HL-60 (cell line): ENCODE results near the gene USP48.

Source experiments
- DNase-seq, 2 experiments: peaks; one replicate each; pipeline ENCODE4 v3.0.0-alpha.2; 2010 to 2020; ENCODE audit warnings: low read depth in 1 of 2, low spot score in 1 of 2
- H3K27ac ChIP-seq: fragments of 250-450 bp; sonication (Bioruptor Pico); replicated peaks from 2 replicates; pipeline ENCODE4 v1.5.1; 2020; ENCODE audit warnings: mild to moderate bottlenecking, moderate library complexity
- H3K27me3 ChIP-seq: fragments of 250-450 bp; sonication (Bioruptor Pico); 2 replicates; pipeline ENCODE4 v1.5.1; 2021; ENCODE audit warnings: mild to moderate bottlenecking, moderate library complexity; ENCODE audit not compliant: insufficient read depth, poor library complexity, severe bottlenecking
- H3K4me3 ChIP-seq: replicated peaks from 2 replicates; pipeline ENCODE4 v1.5.1; 2011; ENCODE audit warnings: mild to moderate bottlenecking, control low read depth, low read length; ENCODE audit not compliant: insufficient read depth
- GABPA ChIP-seq: IDR thresholded peaks from 2 replicates; pipeline ENCODE4 v1.6.1; 2012; ENCODE audit warnings: low read depth
- POLR2AphosphoS5 ChIP-seq: IDR thresholded peaks from 2 replicates; pipeline ENCODE4 v1.6.1; 2012; ENCODE audit warnings: low read depth
- SPI1 ChIP-seq: IDR thresholded peaks from 2 replicates; pipeline ENCODE4 v1.6.1; 2012; ENCODE audit warnings: low read depth, mild to moderate bottlenecking, borderline replicate concordance
- TF ChIP-seq, protein P1 (sequence below): IDR thresholded peaks from one replicate; pipeline ENCODE4 v1.5.1; 2011; ENCODE audit warnings: low read length, control low read depth, inconsistent platforms; ENCODE audit not compliant: insufficient read depth
- TF ChIP-seq, protein P2 (sequence below): IDR thresholded peaks from 2 replicates; pipeline ENCODE4 v1.6.1; 2012; ENCODE audit warnings: low read depth; ENCODE audit not compliant: insufficient replicate concordance

The USP48 gene

DNA sequence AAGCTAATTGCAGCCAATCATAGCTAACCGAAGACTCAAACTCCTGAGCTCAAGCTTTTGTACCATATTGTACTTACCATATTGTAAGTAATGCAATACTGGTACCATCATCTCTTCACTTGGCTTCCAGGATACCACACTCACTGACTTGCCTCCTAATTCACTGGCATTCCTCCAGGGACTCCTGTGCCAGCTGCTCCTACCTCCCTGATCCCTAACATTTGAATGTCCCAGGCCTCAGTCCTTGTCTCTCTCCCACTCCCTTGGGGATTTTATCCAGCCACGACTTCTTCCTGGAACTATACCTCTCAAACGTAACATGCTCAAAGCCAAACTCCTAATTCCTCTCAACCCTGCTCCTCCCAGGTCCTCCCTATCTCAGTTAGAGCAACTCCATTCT, 33.8 kb downstream of the USP48 start:
- H3K4me3 ChIP-seq, result no peak overlapping the region
- no peak for DNase-seq
- no peaks in the 10 kb centered on the region for H3K27me3 ChIP-seq
- no peak overlapping the region for H3K27ac ChIP-seq
- TF ChIP-seq, protein P1, sequence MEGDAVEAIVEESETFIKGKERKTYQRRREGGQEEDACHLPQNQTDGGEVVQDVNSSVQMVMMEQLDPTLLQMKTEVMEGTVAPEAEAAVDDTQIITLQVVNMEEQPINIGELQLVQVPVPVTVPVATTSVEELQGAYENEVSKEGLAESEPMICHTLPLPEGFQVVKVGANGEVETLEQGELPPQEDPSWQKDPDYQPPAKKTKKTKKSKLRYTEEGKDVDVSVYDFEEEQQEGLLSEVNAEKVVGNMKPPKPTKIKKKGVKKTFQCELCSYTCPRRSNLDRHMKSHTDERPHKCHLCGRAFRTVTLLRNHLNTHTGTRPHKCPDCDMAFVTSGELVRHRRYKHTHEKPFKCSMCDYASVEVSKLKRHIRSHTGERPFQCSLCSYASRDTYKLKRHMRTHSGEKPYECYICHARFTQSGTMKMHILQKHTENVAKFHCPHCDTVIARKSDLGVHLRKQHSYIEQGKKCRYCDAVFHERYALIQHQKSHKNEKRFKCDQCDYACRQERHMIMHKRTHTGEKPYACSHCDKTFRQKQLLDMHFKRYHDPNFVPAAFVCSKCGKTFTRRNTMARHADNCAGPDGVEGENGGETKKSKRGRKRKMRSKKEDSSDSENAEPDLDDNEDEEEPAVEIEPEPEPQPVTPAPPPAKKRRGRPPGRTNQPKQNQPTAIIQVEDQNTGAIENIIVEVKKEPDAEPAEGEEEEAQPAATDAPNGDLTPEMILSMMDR, result no peak
- TF ChIP-seq, protein P2, sequence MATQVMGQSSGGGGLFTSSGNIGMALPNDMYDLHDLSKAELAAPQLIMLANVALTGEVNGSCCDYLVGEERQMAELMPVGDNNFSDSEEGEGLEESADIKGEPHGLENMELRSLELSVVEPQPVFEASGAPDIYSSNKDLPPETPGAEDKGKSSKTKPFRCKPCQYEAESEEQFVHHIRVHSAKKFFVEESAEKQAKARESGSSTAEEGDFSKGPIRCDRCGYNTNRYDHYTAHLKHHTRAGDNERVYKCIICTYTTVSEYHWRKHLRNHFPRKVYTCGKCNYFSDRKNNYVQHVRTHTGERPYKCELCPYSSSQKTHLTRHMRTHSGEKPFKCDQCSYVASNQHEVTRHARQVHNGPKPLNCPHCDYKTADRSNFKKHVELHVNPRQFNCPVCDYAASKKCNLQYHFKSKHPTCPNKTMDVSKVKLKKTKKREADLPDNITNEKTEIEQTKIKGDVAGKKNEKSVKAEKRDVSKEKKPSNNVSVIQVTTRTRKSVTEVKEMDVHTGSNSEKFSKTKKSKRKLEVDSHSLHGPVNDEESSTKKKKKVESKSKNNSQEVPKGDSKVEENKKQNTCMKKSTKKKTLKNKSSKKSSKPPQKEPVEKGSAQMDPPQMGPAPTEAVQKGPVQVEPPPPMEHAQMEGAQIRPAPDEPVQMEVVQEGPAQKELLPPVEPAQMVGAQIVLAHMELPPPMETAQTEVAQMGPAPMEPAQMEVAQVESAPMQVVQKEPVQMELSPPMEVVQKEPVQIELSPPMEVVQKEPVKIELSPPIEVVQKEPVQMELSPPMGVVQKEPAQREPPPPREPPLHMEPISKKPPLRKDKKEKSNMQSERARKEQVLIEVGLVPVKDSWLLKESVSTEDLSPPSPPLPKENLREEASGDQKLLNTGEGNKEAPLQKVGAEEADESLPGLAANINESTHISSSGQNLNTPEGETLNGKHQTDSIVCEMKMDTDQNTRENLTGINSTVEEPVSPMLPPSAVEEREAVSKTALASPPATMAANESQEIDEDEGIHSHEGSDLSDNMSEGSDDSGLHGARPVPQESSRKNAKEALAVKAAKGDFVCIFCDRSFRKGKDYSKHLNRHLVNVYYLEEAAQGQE, result no peak
- TF ChIP-seq GABPA (no peak), SPI1 (no peak), POLR2AphosphoS5 (no peak)

DNA sequence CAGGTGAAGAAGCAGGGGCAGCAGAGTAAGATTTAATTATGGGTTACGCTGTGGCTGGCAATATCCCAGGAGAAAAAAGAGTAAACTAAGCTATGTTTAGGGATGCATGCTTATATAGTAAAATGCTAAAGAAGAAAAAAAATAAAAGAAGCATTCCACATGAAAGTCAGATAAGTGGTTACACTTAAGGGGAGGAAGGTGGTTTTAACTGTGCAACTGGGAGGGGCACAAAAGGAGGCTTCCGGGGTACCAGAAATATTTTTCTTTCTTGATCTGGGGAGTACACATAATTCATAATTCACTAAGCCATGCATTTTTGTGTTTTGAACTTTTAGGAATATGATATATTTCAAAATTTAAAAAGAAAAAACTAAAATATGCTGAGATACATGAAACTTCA, 39.5 kb downstream of the USP48 start:
- TF ChIP-seq, protein P2, result no peak
- Histone ChIP-seq H3K4me3 (no peak overlapping the region), H3K27ac (no peak overlapping the region), H3K27me3 (no peaks in the 10 kb centered on the region)
- DNase-seq, result no peak

DNA sequence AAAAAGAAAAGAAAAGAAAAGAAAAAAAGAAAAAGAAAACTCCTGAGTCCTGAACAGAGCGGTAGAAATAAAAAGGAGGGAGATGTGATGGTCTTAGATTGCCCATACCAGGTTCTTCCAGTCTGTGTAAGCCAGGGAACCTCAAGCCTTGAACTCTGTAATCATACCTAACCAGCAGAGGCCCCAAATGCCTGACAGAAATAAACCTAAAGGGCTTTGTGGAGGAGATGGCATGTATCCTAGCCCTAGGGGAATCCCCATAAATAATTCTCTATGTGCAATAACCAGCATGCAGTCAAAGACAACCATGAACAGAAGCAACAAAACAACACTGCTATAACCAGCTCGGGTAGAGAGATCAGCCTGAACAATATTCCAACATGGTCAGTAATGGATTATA, 40.4 kb downstream of the USP48 start:
- H3K27ac ChIP-seq, result no peak overlapping the region
- DNase-seq, result no peak
- H3K4me3 ChIP-seq, result no peak overlapping the region
- H3K27me3 ChIP-seq, result no peaks in the 10 kb centered on the region
- TF ChIP-seq, protein P2, result no peak
- TF ChIP-seq GABPA (no peak), SPI1 (no peak), POLR2AphosphoS5 (no peak)
- TF ChIP-seq, protein P1, result no peak

DNA sequence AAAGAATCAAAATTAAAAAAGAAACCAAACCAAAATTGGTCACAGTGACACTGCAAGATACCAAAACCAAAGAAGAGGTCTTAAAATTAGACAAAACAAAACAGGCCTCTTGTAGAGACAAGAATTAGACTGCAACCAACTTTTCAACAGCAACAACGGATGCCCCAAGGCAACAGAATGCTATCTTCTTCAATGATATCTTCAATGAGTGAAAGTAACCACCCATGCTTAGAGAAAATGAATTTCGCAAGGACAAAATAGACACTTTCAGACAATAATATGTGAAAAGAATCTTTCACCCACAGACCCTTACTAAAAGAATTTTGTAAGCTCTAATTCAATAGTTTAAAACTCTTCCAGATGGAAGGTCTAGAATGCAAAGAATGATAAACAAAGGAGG, 41.7 kb downstream of the USP48 start:
- Histone ChIP-seq H3K4me3 (no peak overlapping the region), H3K27me3 (no peaks in the 10 kb centered on the region), H3K27ac (no peak overlapping the region)
- DNase-seq, result no peak
- TF ChIP-seq POLR2AphosphoS5 (no peak), GABPA (no peak), SPI1 (no peak)
- TF ChIP-seq, protein P1, result no peak
- TF ChIP-seq, protein P2, result no peak
